Hepatocyte (in vitro differentiated cells): Measurements from ENCODE around the gene TBRG1.

Experiments
- EZH2 ChIP-seq: fragments of 200-600 bp; sonication (generic); IDR thresholded peaks from 2 replicates; pipeline ENCODE4 v1.6.1; 2016; ENCODE audit warnings: antibody characterized with exemption, mild to moderate bottlenecking, borderline replicate concordance
- EZH2phosphoT487 ChIP-seq: fragments of 200-600 bp; sonication (generic); IDR thresholded peaks from one replicate; pipeline ENCODE4 v1.6.1; 2018; ENCODE audit warnings: antibody characterized with exemption, mild to moderate bottlenecking, low read depth, moderate library complexity; ENCODE audit not compliant: unreplicated experiment, severe bottlenecking
- TF ChIP-seq, protein P1 (sequence below): fragments of 200-600 bp; sonication (generic); IDR thresholded peaks from 2 replicates; pipeline ENCODE4 v1.5.1; 2016; ENCODE audit warnings: antibody characterized with exemption, mild to moderate bottlenecking; ENCODE audit not compliant: poor library complexity

DNA sequence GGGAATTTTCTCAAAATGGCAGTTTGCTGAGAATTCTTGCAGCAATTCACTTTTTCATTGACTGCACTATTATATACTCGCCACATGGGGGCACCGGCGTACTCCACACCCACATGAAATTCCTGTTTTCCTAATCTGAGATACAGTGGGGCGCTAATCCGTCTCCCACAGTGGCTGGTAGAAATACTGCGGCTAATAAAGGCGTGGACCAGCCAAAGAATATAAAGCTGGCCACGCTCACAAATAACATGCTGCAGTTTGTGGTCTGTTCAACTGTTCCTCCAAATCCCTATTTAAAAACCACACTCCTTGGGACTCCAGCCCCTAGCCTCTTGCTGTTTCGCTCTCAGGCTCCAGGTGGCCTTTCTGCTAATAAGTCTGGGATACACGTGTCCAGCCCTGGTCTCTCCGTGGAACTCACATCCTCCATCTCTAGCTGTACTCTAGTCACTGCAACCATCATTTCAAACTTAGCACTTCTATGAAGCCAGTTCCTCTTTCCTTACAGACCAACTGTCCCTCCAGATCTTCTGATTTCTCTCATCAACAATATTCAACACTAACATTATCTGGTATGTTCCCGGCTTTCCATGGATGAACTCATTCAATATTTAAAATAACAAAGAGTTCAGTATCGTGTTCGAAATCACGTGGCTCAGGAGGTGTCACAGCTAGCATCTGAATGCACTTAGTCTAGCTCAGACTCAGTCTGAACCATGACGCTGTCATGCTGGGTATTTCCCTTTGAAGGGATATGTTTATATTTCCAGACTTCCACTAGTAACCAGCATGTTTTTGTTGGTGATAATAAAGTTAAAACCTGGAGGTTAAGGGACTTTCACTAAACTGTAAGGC lies 22.0 kb downstream of the TBRG1 start:
- TF ChIP-seq, protein P1, sequence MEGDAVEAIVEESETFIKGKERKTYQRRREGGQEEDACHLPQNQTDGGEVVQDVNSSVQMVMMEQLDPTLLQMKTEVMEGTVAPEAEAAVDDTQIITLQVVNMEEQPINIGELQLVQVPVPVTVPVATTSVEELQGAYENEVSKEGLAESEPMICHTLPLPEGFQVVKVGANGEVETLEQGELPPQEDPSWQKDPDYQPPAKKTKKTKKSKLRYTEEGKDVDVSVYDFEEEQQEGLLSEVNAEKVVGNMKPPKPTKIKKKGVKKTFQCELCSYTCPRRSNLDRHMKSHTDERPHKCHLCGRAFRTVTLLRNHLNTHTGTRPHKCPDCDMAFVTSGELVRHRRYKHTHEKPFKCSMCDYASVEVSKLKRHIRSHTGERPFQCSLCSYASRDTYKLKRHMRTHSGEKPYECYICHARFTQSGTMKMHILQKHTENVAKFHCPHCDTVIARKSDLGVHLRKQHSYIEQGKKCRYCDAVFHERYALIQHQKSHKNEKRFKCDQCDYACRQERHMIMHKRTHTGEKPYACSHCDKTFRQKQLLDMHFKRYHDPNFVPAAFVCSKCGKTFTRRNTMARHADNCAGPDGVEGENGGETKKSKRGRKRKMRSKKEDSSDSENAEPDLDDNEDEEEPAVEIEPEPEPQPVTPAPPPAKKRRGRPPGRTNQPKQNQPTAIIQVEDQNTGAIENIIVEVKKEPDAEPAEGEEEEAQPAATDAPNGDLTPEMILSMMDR = peak; percentile 72
- TF ChIP-seq EZH2 (no peak), EZH2phosphoT487 (no peak)
